HepG2 (cell line): ENCODE measurements around the gene NEK3.
"Not testable (repeated sequence)": the region's sequence is repeated elsewhere in the genome, so short reads cannot be mapped to it uniquely, and the experiment has no call there.

Experiments
- ATF3 ChIP-seq: sonication (generic); formaldehyde crosslinking; IDR thresholded peaks from 2 replicates; pipeline ENCODE4 v1.4.0; 2020; ENCODE audit warnings: missing genetic modification reagents
- CEBPB ChIP-seq: IDR thresholded peaks from 2 replicates; pipeline ENCODE4 v1.6.1; 2011; ENCODE audit warnings: low read depth, low read length, improper control_type of control experiment, borderline replicate concordance
- CTCF ChIP-seq: sonication (generic); formaldehyde crosslinking; IDR thresholded peaks from 2 replicates; pipeline ENCODE4 v1.5.0; 2020; ENCODE audit warnings: mild to moderate bottlenecking, missing genetic modification reagents, moderate library complexity
- KDM6A ChIP-seq: IDR thresholded peaks from 2 replicates; pipeline ENCODE4 v1.6.1; 2016; ENCODE audit warnings: low read depth
- NFYB ChIP-seq: sonication (generic); formaldehyde crosslinking; IDR thresholded peaks from 2 replicates; pipeline ENCODE4 v1.4.0; 2020; ENCODE audit warnings: missing genetic modification reagents
- POLR2A ChIP-seq, 2 experiments: IDR thresholded peaks; 2 replicates each; pipeline ENCODE4 v1.6.1; 2011; ENCODE audit warnings: low read depth in 2 of 2, low read length in 2 of 2, mild to moderate bottlenecking in 1 of 2, moderate library complexity in 1 of 2; ENCODE audit not compliant: insufficient read depth in 1 of 2
- TCF7 ChIP-seq: sonication (generic); IDR thresholded peaks from 2 replicates; pipeline ENCODE4 v1.6.1; 2016; ENCODE audit warnings: antibody characterized with exemption, low read depth
- XRCC5 ChIP-seq: fragments of 200-400 bp; formaldehyde crosslinking; optimal IDR thresholded peaks from 2 replicates; pipeline ENCODE3; 2017; ENCODE audit warnings: mild to moderate bottlenecking, low read length
- ZNF33A ChIP-seq: sonication (generic); formaldehyde crosslinking; IDR thresholded peaks from 2 replicates; pipeline ENCODE4 v1.5.1; 2020; ENCODE audit warnings: missing genetic modification reagents, mild to moderate bottlenecking, moderate library complexity, borderline replicate concordance
- ZNF503 ChIP-seq: sonication (generic); formaldehyde crosslinking; IDR thresholded peaks from 2 replicates; pipeline ENCODE4 v1.4.0; 2020; ENCODE audit warnings: missing genetic modification reagents
- ZNF510 ChIP-seq: sonication (generic); formaldehyde crosslinking; IDR thresholded peaks from 2 replicates; pipeline ENCODE4 v1.4.0; 2020; ENCODE audit warnings: low read depth, mild to moderate bottlenecking, missing genetic modification reagents
- ZNF639 ChIP-seq: conservative IDR thresholded peaks from 2 replicates; pipeline ENCODE4 v1.6.1; 2018; ENCODE audit warnings: missing genetic modification reagents

- not testable (repeated sequence) for TF ChIP-seq CEBPB; ZNF503 (CRISPR knock-in tag); CTCF; ZNF33A (CRISPR knock-in tag); TCF7; KDM6A (CRISPR knock-in tag); XRCC5; ZNF510 (CRISPR knock-in tag); NFYB (CRISPR knock-in tag); POLR2A (IDR thresholded peaks at IDR 0.05; ENCODE audit: insufficient read depth in 1 of 2, low read depth in 2 of 2, low read length in 2 of 2); ATF3 (CRISPR knock-in tag); ZNF639 (CRISPR knock-in tag)
These were observed 11.5 kb upstream of the NEK3 start for GRCh38 chr13:52170828-52171391.
